Stimulated activated CD8-positive, alpha-beta memory T cell treated with anti-CD3 and anti-CD28 coated beads, Interleukin-15, amount 100 ng/mL, for 1 hour (primary cell): ENCODE data around the gene ZRANB2.

ENCODE experiments used
- DNase-seq: peaks from one replicate; pipeline ENCODE4 v3.0.0-alpha.2; 2020; ENCODE audit warnings: low read depth

The ZRANB2 gene, protein sequence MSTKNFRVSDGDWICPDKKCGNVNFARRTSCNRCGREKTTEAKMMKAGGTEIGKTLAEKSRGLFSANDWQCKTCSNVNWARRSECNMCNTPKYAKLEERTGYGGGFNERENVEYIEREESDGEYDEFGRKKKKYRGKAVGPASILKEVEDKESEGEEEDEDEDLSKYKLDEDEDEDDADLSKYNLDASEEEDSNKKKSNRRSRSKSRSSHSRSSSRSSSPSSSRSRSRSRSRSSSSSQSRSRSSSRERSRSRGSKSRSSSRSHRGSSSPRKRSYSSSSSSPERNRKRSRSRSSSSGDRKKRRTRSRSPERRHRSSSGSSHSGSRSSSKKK

DNA sequence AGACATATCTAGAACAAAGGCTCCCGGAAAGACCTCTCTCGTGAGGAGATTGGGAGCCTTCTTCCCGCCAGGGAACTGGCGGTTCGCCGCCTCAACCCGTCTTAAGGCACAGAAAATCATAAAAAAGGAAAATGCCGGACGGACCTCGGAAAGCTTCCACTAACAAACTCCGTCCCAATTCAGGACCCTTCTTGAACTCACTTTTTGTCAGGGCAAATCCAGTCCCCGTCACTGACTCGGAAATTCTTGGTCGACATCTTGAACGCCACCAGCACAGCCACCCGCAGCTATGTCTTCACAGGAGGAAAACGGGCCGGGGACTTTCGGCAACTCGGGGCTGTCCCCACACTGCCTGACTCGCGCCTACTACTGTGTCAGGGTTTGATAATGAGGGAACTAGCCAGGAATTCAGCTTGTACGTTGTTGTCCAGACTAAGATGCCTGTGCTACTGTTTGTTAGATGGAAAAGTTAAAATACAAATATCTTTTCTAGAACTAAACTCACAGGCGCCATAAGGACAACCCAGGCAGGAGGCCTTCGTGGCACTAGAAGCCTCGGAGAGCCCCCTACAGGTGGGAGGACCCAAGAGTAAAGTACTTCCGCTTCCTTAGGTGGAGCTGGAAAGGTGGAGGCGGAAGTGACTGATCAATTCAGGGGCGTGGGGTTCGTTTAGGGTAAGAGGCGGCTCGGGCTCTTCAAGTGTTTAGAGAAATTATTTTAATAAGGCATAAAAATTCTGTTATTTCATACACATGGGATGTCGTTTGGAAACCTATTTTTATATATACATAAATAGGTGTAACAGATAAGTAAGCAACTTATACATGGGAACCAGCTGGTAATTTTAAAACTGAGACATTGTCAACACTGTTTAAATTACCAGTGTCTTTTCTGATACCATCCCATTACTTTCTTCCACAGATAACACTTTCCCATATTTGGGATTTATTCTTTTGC is at the start of gene ZRANB2:
Gene ZRANB2, minus strand, starts transcription at position 297 of the 958 bp plus-strand sequence. Its CDS starts 40 bp downstream, at position 257.
- DNase-seq, result peak; percentile 81

DNA sequence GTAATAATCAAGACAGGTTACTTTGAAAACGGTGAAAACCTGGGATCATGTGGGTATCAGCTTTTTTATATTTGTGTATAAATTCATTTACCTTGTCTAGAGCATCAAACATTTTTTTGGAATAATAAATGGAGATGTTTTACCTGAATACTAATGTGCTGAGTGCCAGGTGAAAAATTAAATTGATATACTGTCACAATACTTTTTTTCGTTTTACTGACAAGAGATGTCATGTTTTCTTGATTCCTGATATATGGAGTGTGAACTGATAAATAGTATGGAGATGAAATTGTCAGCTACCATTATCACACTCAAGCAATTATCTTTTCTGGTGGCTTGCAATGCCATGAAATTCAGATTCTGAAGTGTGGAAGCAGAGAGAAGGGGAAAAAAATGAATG is 47.2 kb upstream of the ZRANB2 start:
- DNase-seq, result no peak

DNA sequence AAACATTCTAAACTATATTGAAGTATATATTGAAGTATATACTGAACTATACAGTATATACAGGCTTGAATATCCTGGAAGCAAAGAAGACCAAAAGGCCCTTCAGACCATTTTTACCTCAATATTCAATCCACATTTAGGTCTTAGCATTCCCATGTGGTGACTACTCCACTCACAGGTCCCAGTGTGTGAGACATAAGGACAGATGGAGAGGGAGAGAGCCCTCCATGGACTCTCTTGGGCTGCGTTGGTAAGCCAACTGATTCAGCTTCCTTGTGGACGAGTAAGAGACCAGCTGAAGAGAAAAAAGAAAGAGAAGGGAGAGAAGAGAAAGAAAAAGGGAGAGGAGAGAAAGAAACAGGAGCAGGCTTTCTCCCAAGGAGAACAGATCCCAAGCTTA is 37.3 kb upstream of the ZRANB2 start:
- no peak for DNase-seq

DNA sequence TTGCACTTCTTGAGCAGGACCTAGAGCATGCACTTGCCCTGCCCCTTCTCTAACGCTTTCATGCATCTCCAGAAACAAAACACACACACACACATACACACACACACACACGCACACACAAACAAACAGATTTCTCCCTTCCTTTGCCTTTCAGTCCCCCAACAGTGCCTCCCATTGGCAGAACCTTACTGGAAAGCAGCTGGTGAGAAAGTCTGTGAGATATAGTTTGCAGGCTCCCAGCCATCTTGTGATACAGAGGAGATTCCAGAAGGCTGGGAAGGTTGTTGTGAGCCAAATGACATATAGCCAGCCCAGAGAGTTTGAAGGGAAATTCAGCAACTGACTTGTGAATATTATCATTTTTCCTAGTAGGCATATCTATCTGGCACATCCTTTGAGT is 35.9 kb upstream of the ZRANB2 start:
- DNase-seq, result no peak

DNA sequence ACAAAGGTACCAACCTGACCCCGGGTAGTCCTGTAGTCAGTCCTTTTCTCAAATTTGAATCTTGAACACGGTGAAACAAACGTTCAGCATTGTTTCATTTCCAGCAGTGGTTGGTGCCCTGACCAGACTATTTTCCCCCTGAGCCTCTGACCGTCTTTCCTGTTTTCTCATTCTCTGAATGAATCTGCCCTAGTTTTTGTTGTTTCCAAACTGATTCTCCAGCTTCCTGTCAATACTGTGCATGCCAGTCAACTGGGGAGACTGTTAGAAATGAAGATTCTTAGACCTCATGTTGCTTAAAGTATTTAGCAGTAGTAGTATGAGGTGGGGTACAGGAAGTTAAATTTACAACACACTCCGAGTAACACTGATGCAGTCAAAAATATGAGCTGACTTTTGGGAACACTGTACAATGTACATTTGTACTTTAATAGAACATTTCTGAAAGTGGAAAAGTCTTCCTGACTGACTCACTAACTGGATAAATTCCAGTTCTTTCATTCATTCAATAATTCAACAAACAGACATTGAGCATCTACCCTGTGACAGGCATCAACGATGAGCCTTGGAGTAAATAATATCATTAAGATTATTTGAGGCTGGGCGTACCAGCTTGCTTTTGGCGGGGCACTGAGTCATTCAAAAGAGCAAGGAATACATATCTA is 26.0 kb upstream of the ZRANB2 start:
- no peak for DNase-seq

DNA sequence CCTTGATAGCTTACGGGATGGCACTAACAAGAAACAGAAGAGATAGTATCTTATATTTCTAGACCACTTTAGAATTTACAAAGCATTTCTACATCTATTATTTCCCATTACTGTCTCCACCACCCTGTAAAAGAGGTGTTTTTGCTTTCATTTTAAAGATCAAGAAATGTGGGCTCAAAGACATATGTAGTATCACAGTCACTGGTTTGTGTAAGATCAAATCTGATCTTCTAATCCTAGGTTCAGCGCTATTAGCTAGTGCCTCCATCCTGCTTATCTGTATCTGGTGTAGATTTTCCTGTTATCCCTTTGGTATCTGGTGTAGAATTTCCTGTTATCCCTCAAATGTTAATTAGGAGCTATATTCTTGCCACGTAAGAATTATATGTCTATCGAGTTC is 23.6 kb upstream of the ZRANB2 start:
- DNase-seq, result no peak

DNA sequence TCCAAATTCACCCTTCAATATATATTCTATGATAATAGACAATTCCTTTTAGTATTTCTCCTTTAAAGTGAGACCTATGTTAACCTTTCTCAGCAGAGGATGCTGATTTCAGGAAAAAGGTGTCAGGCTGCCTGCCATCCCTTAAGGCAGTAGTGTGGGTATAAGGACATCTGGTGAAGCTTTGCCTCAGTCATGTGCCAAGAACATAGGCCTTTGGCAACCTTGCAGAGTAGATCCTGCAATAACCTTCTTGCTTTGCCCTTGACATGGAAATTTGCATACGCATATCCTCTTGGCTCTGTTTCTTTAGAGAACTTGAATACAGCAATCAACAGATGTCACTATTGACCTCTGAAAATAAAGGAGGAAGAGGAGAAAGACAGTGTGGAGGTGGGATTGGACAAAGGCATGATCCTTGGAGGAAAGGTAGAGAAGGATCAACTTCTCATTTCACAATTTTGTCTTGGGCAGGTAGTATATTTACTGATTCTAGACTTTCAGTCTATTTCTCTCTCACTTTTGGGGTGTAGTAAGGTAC is 21.1 kb upstream of the ZRANB2 start:
- no peak for DNase-seq

DNA sequence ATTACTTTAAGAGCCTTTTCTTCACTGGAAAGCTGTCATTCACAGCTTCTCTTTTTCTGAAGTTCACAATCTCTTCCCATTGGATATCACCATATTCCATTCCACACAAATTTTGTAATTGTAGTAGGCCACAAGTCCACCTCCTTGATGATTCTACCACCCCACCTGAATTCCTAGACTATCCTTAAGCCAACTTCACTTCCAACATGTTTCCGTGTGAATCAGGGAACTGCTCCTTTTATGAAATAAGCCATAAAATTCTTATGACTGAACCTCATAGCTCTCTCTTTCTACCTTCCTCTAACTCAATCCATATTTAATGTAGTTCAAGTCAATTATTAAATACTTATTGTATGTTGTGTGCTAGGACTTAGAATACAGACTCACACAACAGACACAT is 16.6 kb upstream of the ZRANB2 start:
- DNase-seq, result no peak

DNA sequence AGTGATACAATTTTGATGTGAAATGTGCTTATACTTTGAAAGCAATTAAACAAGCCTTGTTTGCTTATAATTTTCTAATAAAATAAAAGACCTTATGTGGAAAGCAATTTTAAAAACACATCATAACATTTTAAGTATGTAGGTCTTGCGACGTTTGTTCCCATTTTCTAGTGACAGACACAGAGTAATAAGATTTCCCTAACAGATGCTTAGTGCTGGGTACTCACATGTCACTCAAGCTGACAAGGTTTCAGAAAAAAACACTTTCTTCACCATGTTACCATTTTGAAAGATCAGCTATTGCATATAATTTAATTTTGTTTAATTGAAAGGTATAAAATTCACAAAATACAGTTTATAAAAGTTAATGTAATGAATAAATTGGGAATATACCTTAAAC is 14.1 kb upstream of the ZRANB2 start:
- no peak for DNase-seq

DNA sequence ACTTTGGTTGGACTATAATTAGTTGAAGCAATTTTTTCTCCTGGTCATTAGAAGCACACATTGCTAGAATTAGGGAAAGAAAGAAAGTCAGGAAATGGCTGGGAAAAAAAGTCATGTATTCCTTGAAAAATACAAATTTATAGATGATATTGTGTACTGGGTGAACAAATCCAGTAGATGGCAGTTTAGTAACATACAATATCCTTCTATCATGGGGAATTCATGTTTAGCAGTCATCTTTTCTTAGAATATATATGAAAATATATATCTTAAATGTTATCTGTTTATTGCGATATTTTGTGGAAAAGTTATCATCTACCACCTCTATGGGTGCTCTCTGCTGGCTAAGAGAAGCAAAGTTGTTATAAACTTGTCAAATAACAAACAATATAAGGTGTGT is 13.1 kb upstream of the ZRANB2 start:
- DNase-seq, result no peak

DNA sequence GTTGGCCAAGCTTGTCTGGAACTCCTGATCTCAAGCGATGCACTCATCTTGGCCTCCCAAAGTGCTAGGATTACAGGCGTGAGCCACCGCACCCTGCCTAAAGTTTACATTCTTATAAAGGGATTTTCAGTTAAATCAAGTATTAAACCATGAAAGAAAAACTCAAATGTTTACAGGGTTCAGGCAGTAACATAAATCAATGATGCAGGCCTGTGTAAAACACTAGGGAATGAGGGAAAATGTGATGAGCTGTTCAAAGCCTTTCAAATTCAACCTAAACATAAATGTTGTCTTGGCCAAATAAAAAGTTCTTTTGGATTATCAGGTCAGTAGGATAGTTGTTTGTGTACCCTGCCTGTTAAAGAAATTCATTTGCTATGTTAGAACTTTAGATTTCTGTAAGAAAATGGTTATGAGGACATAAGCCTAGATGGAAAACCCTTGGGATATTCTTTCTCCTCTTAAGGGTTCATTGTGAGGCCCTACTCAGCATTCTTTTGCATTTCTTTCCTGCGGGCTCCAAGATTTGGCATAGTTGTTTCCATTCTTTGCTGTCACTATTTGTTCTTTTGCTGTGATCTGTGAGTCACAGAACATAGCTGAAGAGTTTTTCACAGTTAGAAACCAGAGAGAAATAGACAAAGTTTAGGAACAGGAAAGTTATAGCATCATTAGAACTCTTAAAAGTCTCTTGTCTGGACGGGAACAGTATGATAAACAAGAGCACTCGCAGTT is 8.9 kb upstream of the ZRANB2 start:
- DNase-seq, result no peak

DNA sequence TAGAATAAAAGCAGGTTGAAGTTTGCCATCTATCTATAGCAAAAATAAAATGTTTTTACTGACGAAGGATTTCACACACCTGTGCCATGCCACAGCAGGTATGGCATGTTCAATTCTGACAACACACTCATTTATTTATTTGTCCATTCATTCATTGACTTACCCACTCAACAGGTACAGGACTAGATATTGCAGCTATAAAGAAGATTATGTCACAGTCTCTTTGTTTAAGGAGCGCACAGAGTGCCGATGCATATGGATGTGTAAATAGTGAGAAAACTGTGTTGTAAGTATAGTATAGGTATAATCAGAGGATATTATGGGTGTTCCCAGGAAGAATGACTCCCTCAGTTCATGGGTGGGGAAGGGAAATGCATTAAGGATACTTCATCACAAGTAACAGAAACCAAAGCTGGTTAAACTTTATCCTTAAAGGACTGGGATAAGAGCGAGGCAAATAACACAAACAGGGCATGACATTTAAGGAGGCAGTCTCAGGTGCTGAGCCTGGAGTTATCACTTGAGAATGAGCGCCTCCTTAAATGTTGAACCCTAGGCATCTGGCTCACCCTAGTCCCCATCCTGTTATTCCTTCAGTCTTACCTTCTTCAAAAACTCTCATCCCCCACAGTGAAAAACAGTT is 7.9 kb upstream of the ZRANB2 start:
- no peak for DNase-seq

DNA sequence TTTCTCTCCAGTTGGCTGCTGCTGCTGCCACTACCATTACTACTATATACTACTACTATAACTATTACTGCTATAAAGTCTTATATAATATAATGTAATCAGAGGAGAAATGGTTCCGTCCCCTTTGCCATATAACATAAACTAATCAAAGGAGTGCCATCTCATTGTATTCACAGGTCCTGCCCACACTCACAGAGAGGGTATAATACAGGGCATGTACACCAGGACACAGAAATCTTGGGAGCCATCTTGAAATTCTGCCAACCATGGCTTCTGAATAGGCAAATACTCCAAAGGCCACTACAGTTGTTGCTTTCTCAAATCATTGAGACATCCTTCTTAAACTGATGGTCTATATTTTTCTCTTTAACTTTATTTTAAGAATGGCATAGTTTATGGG is 6.9 kb upstream of the ZRANB2 start:
- no peak for DNase-seq

DNA sequence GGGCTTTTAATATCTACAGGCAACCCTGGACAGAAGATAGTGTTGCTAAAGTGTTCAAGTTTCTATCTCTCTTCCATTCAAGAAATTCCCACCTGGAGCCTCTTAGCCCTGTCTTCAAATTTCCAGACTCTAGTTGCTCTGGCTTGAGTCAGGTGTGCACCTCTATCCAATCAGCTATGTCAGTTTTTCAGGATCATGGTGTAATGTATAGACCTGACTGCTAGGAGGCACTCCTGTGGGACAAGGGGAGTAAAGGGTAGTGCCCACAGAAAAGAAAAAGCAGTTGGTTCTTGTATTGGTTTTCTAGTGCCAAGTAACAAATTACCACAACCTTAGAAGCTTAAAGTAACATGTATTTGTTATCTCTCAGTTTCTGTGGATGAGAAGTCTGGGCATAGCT is 6.2 kb upstream of the ZRANB2 start:
- no peak for DNase-seq

DNA sequence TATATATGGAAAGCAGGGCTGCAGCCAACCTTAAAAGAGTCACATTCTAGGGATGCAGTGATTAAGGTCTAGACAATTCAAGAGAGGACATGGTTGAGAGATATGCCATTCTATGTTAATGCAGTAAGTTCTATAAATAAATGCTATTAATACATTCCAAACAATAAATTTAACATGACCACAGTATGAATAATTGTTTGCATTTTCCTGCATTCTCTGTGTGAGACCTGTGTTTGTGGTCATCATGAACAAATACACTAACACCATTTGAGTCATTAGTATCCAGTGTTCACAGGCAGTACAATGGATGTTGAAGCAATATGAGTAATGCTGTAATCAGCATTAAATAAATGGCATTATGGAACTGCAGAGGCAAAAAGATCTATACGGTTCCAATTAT is 5.5 kb upstream of the ZRANB2 start:
- no peak for DNase-seq

DNA sequence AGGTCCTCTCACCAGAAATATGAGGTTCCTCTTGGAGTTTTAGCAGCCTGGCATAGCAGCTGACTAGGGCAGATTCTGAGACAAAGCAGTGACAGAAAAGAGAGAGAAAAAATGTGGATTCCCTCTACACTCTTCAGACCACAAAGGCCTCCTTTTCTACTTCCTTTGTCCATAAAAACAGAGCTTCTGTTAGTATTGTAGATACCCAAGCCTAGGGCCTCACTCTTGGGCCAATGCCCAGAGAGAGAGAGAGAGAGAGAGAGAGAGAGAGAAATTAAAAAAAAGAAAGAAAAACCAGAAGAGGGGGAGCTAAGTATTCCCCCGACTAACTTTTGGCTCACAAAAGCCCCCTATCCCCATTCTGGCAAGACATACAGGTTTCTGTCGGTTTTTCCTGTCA is 2.4 kb upstream of the ZRANB2 start:
- no peak for DNase-seq

DNA sequence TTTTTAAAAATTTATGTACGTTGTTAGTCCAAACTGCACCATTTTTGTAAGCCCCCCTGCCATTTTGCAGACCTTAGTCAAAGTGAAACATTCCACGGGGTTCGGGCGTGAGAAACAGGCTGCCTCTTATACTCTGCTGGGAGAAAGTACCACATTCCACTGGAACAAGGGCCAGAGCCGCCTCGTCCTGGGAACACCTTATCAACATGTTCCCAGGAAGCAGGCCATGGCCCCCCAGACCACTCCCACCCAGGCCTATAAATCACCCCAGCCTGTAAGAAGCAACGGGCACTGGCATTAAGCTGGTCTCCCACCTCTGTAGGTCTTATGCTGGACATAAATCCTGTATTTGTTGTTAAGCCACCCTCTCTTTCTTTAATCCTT is 854 bp upstream of the ZRANB2 start:
- no peak for DNase-seq

DNA sequence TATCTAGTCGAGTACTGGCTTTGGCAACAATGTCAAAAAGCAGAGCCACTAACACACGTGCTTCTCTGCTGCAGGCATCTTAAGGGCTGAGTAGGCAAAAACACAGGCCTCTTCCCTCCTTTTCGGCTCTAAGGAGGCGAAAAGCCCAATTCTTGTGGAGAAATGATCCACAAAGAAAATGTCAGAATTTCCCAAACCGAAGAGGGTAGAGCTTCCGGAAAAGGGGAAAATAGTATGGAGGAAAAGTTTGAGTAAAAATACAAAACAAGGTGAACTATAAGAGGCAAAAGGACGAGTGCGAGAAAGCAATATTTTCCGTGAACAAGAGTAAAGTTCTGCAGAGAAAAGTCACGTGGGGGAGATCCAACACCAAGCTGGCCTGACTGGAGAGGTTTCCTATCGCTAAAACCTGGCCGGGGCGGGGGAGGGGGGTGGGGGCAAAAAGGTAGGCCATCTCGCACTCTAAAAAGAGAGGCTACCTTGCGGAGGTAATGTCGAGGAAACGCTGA is 551 bp downstream of the ZRANB2 start:
- DNase-seq, result no peak

DNA sequence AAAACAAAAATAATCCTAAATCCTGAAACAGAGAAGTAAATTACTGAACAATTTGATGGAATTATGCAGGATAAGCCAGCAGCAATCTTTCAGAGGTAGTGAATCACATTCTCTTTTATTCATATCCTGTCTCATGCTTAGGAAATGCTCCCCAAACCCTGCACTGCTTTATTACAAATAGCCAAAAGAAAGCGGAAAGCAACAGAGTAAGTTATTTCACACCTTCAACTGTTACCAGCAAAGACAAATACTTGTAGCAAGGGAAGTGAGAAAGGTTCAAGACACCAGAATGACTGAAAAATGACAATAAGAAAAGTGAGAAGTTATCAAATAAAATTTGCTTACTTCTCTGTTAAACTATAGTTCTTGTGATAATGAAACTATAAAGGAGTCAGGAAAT is 6.2 kb downstream of the ZRANB2 start:
- no peak for DNase-seq

DNA sequence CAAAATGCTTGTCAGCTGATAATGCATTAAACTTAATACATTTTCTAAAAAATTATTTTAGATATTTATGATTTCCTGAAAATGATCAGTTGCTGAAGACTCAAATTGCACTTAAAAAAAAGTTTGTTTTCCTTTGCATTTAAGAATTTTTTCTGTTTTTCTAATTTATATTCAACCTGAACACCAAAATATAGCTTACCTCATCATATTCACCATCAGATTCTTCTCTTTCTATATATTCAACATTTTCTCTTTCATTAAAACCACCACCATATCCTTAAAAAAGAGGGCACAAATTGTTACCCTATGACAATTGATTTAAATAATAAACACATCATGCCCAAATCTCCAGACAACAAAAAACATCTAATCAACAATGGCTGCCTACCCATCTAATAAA is 8.6 kb downstream of the ZRANB2 start:
- DNase-seq, result no peak

DNA sequence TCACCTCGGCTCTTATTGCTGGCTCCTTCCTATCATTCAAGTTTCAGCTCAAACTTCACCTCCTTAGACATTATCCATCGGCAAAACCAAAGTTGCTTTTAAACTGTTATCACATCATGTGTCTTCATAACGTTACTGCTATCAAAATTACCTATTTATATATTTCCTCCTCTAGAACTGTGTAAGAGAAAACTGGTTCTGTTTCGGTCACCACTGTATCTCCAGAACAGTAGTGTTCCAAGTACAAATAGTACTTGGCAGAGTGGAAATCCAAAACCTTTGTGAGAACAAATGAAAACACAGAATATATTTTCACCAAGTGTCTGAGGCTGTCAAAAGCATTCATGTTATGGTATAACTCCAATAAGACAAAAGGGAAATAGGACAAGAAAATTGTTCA is 9.1 kb downstream of the ZRANB2 start:
- DNase-seq, result no peak
